Stimulated activated CD4-positive, alpha-beta T cell treated with anti-CD3 and anti-CD28 coated beads, Interleukin-1b, Interleukin-23, amount 100 ng/mL, for 48 hours (primary cell): Measurements from ENCODE around the gene PIM1.
"Not testable (repeated sequence)": the region's sequence is repeated elsewhere in the genome, so short reads cannot be mapped to it uniquely, and the experiment has no call there.

ENCODE experiments used
- DNase-seq: peaks from one replicate; pipeline ENCODE4 v3.0.0-alpha.2; 2020

PIM1 gene

GRCh38 chr6:37169496-37170272, at the start of gene PIM1:
TSS of gene PIM1 (plus strand) at chr6:37170152. CDS start at chr6:37170576, 424 bp downstream.
- DNase-seq: peak; percentile 99

GRCh38 chr6:37121556-37121955, 48.4 kb upstream of the PIM1 start:
- DNase-seq: no peak

GRCh38 chr6:37122861-37123260, 47.1 kb upstream of the PIM1 start:
- DNase-seq: no peak

- no peak for DNase-seq
These were observed 45.8 kb upstream of the PIM1 start for GRCh38 chr6:37123957-37124729.

GRCh38 chr6:37125774-37126492, 44.0 kb upstream of the PIM1 start:
- no peak for DNase-seq

GRCh38 chr6:37126493-37126958, 43.4 kb upstream of the PIM1 start:
- DNase-seq: no peak

- no peak for DNase-seq
These were observed 42.9 kb upstream of the PIM1 start for GRCh38 chr6:37126961-37127616.

- no peak for DNase-seq
These were observed 41.7 kb upstream of the PIM1 start for GRCh38 chr6:37127961-37128862.

- DNase-seq: not testable (repeated sequence)
These were observed 41.0 kb upstream of the PIM1 start for GRCh38 chr6:37128863-37129443.

- no peak for DNase-seq
These were observed 40.4 kb upstream of the PIM1 start for GRCh38 chr6:37129566-37129965.

- no peak for DNase-seq
These were observed 39.2 kb upstream of the PIM1 start for GRCh38 chr6:37130704-37131103.

GRCh38 chr6:37131104-37131959, 38.6 kb upstream of the PIM1 start:
- no peak for DNase-seq

- DNase-seq: no peak
These were observed 38.0 kb upstream of the PIM1 start for GRCh38 chr6:37131960-37132253.

- DNase-seq: no peak
These were observed 35.9 kb upstream of the PIM1 start for GRCh38 chr6:37134036-37134395.

- DNase-seq: no peak
These were observed 35.4 kb upstream of the PIM1 start for GRCh38 chr6:37134396-37135191.

- no peak for DNase-seq
These were observed 33.9 kb upstream of the PIM1 start for GRCh38 chr6:37135835-37136694.

- DNase-seq: no peak
These were observed 33.1 kb upstream of the PIM1 start for GRCh38 chr6:37136821-37137200.

- DNase-seq: peak; percentile 66
These were observed 32.5 kb upstream of the PIM1 start for GRCh38 chr6:37137201-37138090.
